Measurements from ENCODE around the gene ZNF230.
A peak's percentile ranks its signal among the peaks of the same experiment; 100 is the strongest.

ZNF230 gene

DNA sequence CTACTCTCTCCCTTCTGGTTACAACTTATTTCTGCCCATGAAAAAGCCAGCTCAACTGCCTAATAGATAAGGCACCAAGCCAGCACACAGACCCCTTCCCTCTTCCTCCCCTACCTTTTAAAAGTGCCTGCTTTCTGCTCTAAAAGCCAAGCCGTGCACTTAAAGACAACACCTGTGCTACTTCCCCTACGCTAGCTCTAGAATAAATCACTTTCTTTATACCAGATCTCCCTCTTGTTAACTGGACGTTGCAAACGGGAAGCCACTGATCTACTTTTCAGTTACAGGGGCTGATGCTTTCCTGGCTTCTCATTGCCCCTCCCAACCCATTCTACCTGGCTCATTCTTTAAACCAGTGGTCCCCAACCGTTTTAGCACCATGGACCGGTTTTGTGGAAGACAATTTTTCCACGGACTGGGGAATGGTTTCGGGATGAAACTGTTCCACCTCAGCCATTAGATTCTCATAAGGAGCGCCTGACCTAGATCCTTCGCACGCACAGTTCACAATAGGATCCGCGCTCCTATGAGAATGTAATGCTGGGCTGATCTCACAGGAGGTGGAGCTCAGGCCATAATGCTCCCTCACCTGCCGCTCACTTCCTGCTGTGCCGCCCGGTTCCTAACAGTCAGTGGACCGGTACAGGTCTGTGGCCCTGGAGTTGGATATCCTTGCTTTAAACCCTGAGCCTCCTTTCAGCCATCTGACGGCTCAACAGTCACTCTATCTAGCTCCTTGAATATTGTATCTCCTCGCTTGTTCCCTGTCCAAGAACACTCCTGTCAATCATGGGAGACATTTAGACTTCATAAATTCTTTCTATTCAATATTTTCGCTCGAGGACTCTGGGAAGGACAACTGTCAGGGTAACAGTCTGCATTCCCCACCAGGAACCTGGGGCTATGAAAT, 48.2 kb downstream of the ZNF230 start:
- DNase-seq, result no peak

DNA sequence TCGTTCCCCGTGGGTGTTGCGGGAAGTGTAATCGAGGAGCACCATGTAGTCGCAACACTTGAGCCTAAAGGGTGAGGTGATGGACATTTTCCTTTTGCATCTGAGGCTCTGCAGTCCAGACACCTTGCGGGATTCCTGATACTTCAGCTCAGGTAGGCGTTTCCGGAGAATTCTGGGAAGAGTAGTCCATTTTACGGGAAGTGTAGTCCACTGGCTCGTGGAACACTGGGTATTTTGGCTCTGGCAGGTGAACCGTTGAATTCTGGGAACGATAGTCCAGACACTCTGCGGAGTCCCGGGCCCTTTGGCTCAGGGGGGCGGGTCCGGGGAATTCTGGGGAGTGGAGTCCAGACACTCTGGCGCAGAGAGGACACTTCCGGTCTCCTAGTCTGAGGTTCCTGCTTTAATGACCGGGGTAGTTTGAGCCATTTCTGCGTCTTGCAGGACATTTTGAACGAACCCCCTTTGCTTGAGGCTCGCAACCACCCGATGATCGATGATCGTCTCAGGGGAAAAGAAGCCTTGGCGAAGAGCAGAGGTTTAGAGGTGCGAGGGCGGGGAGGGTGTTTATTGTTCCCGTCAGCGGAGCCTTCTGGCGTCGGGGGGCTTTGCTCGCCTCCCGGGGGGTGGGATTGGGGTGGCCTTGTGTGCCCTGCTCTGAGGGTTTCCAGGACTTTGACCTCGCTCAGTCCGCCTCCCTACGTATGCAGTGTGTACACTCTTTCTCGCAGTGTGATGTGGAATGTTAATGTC, 49.1 kb downstream of the ZNF230 start, which contains the start of gene ZNF223:
TSS of gene ZNF223 (plus strand) at position 387 of the 753 bp plus-strand sequence. CDS start 3,141 bp downstream, outside the sequence.
- DNase-seq, result peak; percentile 87

DNA sequence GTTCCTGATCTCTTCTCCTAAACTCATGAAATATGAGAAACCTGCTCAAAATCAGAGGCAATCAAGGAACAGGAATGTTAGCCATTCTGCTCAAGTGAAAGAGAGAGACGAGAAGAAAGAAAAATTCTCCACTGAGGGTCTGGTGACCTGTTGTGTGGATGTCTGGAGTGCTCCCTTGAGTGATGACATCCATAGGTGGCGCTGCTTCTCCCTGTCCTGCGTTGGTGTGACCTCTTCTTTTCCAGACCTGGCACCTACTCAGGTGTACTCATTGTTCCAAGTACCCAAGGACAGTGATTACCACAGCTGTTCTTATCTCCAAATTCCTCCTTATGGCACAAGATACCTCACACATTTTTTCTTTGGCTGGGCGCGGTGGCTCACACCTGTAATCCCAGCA, 53.1 kb downstream of the ZNF230 start:
- DNase-seq, result no peak

DNA sequence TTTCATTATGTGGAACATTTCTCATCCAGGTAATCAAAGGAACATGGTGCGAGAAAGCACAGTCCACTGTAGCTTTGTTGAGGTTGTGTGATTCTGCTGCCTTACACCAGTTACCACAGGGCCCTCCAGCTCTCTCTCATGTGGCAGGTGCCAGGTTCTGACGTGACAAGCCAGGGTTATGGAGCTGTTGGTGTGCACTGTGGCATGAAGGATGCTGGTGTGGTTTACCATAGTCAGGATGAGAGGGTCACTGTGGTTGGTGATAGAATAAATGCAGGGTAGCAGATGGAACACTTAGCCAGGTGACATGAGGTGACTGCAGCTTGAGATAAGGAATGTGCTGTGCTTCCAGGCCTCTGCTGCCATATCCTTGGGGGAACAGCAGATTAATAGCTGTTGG, 56.5 kb downstream of the ZNF230 start:
- no peak for DNase-seq

DNA sequence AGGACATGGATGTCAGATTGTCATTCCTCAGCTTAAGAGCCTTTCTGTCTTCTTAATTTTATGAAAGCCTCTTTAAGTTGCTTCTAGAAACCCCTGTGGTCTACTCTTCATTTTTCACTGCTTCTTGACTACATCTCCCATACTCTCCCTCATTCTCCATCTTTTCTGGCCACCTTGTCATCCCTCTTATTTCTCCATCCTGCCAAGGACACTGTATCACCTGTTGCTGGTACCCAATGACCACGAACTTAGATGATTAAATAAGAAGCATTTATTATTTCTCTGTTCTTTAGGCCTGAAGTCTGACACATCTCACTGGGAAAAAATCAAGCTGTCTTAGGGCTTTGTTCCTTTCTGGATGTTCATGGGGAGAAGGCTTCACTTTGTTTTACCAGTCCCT, 58.3 kb downstream of the ZNF230 start:
- DNase-seq, result no peak
